ENCODE data around the gene ARFIP1.

Gene ARFIP1

GRCh38 chr4:152901205-152901604, 121.5 kb downstream of the ARFIP1 start:
- no peak for DNase-seq

DNA sequence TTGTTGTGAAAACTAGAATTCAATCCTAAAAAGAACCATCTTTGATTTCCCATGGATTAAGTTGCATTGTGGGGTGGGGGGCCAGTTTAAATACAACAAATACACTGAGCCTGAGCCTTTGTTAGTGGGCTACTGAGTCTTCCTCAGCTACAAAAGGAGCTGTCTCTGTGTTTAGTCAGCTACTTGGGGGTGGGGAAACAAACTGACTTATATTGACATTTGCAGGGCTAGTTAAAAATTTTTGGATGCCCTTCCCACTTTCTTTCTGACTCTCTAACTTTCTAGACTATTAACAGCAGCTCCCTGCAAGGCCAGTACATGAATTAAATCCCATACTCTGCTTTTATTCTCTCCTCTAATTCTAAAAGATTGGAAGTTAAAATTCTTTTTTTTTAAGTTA, 123.9 kb downstream of the ARFIP1 start:
- no peak for DNase-seq

DNA sequence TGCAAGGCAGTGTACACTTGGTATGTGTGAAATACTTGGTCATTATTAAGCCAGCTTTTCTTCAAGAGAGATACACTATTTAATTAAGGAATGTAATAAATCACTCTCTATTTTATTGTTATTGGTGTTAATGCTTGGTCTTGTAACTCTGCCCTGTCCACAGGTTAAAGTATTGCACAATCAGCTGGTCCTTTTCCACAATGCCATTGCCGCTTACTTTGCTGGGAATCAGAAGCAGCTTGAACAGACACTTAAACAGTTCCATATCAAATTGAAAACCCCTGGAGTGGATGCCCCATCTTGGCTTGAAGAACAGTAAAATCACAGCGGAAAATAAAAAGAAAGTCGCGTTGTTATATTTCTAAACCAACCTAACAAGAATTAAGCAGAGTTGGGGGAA, 130.1 kb downstream of the ARFIP1 start:
- DNase-seq: no peak

- no peak for DNase-seq
These were observed 130.8 kb downstream of the ARFIP1 start for GRCh38 chr4:152910521-152910920.

- no peak for DNase-seq
These were observed 138.0 kb downstream of the ARFIP1 start for GRCh38 chr4:152917543-152918395.

- DNase-seq: no peak
These were observed 140.1 kb downstream of the ARFIP1 start for GRCh38 chr4:152919826-152920225.

- DNase-seq: no peak
These were observed 141.0 kb downstream of the ARFIP1 start for GRCh38 chr4:152920768-152921167.

GRCh38 chr4:152921284-152921683, 141.5 kb downstream of the ARFIP1 start:
- DNase-seq: no peak

DNA sequence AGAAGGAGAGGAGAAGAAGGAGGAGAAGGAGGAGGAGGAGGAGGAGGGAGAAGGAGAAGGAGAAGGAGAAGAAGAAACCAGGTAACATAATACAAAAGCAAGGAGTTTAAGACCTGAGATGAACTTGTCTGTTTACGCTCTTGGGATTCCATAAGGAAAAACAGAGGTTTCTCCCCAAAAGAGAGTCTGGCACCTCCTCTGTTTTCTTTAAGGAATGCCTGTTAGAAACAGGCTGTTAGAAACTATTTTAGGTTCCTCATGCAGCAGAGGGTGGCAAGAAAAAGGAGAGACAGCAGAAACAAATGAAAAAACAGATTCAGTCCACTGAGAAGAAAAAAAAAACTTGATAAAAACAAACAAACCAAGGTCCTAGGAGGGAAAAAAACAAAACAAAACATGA, 146.1 kb downstream of the ARFIP1 start:
- no peak for DNase-seq

- no peak for DNase-seq
These were observed 147.2 kb downstream of the ARFIP1 start for GRCh38 chr4:152926959-152927358.

GRCh38 chr4:152927737-152928136, 148.0 kb downstream of the ARFIP1 start:
- DNase-seq: no peak

DNA sequence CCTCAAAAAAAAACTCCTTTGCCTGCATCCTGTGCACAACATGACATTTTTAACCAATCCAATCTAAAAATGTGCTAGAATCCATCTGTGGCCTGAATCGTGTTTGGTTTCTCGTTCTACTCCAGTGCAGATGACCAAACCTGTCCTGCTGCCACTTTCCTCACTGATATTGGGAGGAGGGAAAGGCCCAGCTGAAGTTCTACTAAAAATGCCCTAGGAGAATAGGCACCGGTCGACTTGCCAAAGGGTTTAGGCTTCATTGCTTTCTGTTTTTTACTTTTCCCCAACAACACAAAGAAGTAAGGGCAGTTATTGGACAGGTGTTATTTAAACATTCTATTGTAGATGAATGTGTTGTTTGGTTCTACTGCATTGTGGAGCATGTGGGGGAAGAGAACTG, 148.5 kb downstream of the ARFIP1 start:
- no peak for DNase-seq

GRCh38 chr4:152929888-152930287, 150.1 kb downstream of the ARFIP1 start:
- DNase-seq: no peak

DNA sequence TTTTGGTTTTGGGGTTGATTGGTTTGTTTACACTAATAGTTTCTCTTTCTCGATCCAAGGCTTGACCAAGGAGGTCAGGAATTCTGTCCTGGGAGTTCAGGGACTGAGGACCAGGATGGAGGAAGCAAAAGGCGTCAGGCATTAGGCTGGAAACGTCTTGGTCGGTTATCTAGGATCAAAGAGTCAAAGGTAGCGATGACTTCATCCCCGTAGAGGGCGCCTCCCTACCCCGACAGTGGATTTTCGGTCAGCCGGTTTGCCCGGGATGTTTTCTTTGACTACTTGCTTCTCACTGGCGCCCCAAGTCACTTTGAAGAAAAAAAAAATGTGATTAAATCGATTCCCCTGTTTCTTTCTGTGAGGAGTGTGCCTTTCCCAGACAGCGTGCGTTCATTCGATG, 155.4 kb downstream of the ARFIP1 start:
- DNase-seq: no peak

GRCh38 chr4:152935631-152936445, 156.1 kb downstream of the ARFIP1 start, which contains the start of gene FHDC1:
Gene FHDC1 (plus strand): TSS chr4:152936323. CDS start chr4:152943058, 6,735 bp downstream.
- DNase-seq: no peak

- no peak for DNase-seq
These were observed 156.9 kb downstream of the ARFIP1 start for GRCh38 chr4:152936446-152937335.

- no peak for DNase-seq
These were observed 157.8 kb downstream of the ARFIP1 start for GRCh38 chr4:152937336-152938236.

GRCh38 chr4:152938237-152938947, 158.6 kb downstream of the ARFIP1 start:
- no peak for DNase-seq

GRCh38 chr4:152939621-152940020, 159.9 kb downstream of the ARFIP1 start:
- DNase-seq: no peak

DNA sequence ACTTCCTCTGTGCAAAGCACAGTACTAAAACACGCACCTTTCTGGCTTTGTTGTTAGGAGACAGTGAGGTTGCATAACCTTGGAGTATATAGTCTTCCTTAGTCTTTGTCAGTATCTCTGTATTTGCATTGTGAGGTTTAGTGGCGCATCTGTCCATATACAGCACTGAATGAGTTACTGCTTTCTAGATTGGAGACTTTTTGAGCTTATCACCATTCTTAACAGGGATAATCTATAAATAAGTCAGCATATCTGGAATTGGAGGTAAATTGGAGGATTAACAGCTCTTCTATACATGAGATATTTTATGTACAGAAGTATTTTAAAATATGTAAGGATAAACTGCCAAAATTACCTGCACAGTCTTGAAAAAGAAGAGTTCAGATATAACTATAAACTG, 160.7 kb downstream of the ARFIP1 start:
- DNase-seq: no peak

DNA sequence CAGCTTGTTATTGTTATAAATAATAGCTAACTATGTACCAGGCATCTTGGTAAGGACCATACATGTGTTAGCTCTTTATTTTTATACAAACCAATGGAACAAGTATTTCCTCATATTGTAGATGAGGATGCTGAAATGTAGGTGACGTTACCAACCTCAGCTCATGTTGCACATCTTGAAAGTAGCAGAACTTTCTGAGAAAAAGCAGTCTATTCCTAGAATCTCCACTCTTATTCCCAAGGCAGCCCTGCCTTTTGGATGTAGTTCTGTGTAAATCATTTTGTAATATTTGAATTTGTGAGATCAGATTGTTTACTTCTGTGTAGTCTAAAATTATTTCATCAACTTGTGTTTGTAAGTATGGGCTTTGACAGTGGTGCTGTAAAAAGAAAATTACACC, 161.7 kb downstream of the ARFIP1 start:
- DNase-seq: no peak

Data from activated CD4-positive, alpha-beta T cell treated with anti-CD3 and anti-CD28 coated beads, Interleukin-2, amount 50 U/mL, for 4 hours (primary cell).